CD4-positive, CD25-positive, alpha-beta regulatory T cell (primary cell): ENCODE results near the gene TFCP2L1. TPM values are rescaled to one million over a fixed set of nuclear protein-coding genes. Genes with fewer than 3 reads are reported as not detected.

ENCODE experiments used
- ATAC-seq, 2 donors: fragments of 150-1000 bp; cut with Tn5 transposase; one replicate each; pipeline ENCODE4 v1.10.0; 2021; ENCODE audit warnings: low read depth in 2 of 2, moderate number of reproducible peaks in 2 of 2, moderate library complexity in 1 of 2
- DNase-seq, 3 donors: peaks; one replicate each; pipeline versions ENCODE4 v3.0.0 to v3.0.0-alpha.2; 2012 to 2022; ENCODE audit warnings: mixed read lengths in 1 of 3
- H3K27ac ChIP-seq: one replicate; pipeline ENCODE4 v1.7.0; 2013; ENCODE audit warnings: mild to moderate bottlenecking, low read length; ENCODE audit not compliant: insufficient read depth, poor library complexity, severe bottlenecking
- H3K27me3 ChIP-seq: one replicate; pipeline ENCODE4 v1.7.0; 2013; ENCODE audit warnings: low read length; ENCODE audit not compliant: control insufficient read depth, insufficient read depth
- H3K36me3 ChIP-seq: one replicate; pipeline ENCODE4 v1.7.0; 2013; ENCODE audit warnings: mild to moderate bottlenecking, low read length, moderate library complexity; ENCODE audit not compliant: control insufficient read depth, insufficient read depth
- H3K4me1 ChIP-seq: 2 replicates; pipeline ENCODE4 v1.7.0; 2013; ENCODE audit warnings: mild to moderate bottlenecking, low read length; ENCODE audit not compliant: insufficient read depth, control insufficient read depth, poor library complexity, severe bottlenecking
- H3K4me3 ChIP-seq: one replicate; pipeline ENCODE4 v1.7.0; 2013; ENCODE audit warnings: low read depth, mild to moderate bottlenecking, low read length, moderate library complexity
- H3K9me3 ChIP-seq, 2 experiments: 1 replicate in 1 of 2; 2 replicates in 1 of 2; pipeline ENCODE4 v1.7.0; 2013; ENCODE audit warnings: low read length in 2 of 2, mild to moderate bottlenecking in 1 of 2, moderate library complexity in 1 of 2; ENCODE audit not compliant: control insufficient read depth in 2 of 2
- H3K27ac Mint-ChIP-seq, 3 donors: one replicate each; pipeline ENCODE4 v1.8.0; 2020 to 2022; ENCODE audit warnings: mild to moderate bottlenecking in 3 of 3, mixed read lengths in 3 of 3, moderate library complexity in 2 of 3
- H3K27me3 Mint-ChIP-seq: one replicate; pipeline ENCODE4 v1.8.0; 2022; ENCODE audit warnings: mild to moderate bottlenecking, mixed read lengths
- H3K36me3 Mint-ChIP-seq: one replicate; pipeline ENCODE4 v1.8.0; 2020; ENCODE audit warnings: mixed read lengths
- H3K4me1 Mint-ChIP-seq, 4 donors: one replicate each; pipeline ENCODE4 v1.8.0; 2020 to 2022; ENCODE audit warnings: mixed read lengths in 4 of 4, mild to moderate bottlenecking in 1 of 4
- H3K4me3 Mint-ChIP-seq, 4 donors: one replicate each; pipeline ENCODE4 v1.8.0; 2020 to 2022; ENCODE audit warnings: mild to moderate bottlenecking in 4 of 4, mixed read lengths in 4 of 4, moderate library complexity in 3 of 4
- H3K9me3 Mint-ChIP-seq, 7 donors: one replicate each; pipeline ENCODE4 v1.8.0; 2020 to 2022; ENCODE audit warnings: mixed read lengths in 7 of 7, mild to moderate bottlenecking in 3 of 7, moderate library complexity in 2 of 7
- polyA plus RNA-seq, 4 donors: library from polyadenylated mRNA; unstranded; fragments of 300-500 nt; fragmentation: Illumina TruSeq; gene quantifications; one replicate each; pipeline ENCODE4 v1.2.3, GENCODE V29; 2021
- total RNA-seq: library from RNA; stranded (reverse); gene quantifications from one replicate; pipeline ENCODE4 v1.2.3, GENCODE V29; 2022

TFCP2L1 gene
- total and polyA plus RNA-seq, 5 donors from 2014 or later = 0.05 TPM; not detected in 4

DNA sequence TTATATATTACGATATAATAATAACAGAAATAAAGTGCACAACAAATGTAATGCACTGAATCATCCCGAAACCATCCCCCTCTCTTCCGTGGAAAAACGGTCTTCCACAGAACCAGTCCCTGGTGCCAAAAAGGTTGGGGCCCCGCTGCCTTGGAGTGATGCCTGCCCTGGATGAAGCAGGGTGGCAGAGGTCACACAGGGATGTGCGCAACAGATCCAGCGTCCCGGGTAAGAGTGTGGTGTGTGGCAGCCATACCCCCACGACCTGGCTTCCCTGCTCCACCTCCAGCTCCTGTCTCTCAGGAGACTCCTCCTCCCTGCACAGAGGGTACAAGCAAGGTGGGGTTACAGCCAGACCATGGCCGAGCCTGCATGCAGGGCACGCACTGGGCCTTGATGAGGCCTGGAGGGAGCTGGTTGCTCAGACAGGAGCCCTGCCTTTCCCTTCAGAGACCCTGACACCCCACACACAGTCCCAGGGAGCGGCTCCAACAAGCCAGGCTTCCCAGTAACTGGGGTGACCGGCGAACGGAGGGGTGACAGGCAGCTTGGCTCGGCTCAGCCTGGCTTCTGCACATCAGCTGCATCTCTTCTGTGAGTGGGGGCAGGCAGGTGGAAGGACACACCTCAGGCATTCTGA lies 41.1 kb downstream of the TFCP2L1 start:
- H3K4me1 Mint-ChIP-seq = no peaks in the 10 kb centered on the region
- Histone ChIP-seq H3K27me3 (no peaks in the 10 kb centered on the region), H3K4me3 (no peak overlapping the region), H3K9me3 (no peaks in the 10 kb centered on the region), H3K27ac (no peak overlapping the region), H3K4me1 (no peaks in the 10 kb centered on the region), H3K36me3 (no peaks in the 10 kb centered on the region)
- peaks cover 0 to 1% (median 0%) of the 10 kb centered on the region in 7 donors for H3K9me3 Mint-ChIP-seq
- H3K4me3 Mint-ChIP-seq = no peak overlapping the region
- peaks cover 5% of the 10 kb centered on the region for H3K27me3 Mint-ChIP-seq
- H3K27ac Mint-ChIP-seq = no peak overlapping the region
- ATAC-seq = no peak
- no peaks in the 10 kb centered on the region for H3K36me3 Mint-ChIP-seq
- DNase-seq = no peak

DNA sequence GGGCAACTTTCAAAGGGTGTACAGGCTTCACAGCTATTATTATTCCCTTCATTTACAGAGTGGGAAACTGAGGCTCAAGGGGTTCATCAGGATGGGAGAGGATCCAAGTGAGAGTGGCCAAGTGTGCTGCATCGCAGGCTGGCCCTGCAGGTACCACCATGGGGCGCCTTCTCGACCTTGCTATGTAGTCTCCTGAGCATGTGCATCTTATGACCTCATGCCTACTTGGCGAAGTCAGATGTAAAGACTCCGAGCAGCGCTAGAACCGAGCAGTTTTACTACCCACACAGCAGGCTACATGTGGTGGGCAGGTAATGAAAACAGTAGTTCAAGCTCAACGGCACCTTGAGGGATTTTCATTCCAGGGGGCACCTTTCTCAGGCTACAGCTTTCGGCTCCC lies 42.0 kb downstream of the TFCP2L1 start:
- DNase-seq (no peak), ATAC-seq (no peak)
- H3K4me1 Mint-ChIP-seq = no peaks in the 10 kb centered on the region
- H3K4me1 ChIP-seq = no peaks in the 10 kb centered on the region
- no peaks in the 10 kb centered on the region for H3K9me3 ChIP-seq
- H3K36me3 Mint-ChIP-seq = no peaks in the 10 kb centered on the region
- H3K36me3 ChIP-seq = no peaks in the 10 kb centered on the region
- H3K27me3 ChIP-seq = no peaks in the 10 kb centered on the region
- H3K27ac ChIP-seq = no peak overlapping the region
- no peak overlapping the region for H3K4me3 ChIP-seq
- peaks cover 0 to 1% (median 0%) of the 10 kb centered on the region in 7 donors for H3K9me3 Mint-ChIP-seq
- no peak overlapping the region for H3K27ac Mint-ChIP-seq
- H3K27me3 Mint-ChIP-seq = peaks cover 5% of the 10 kb centered on the region
- H3K4me3 Mint-ChIP-seq = no peak overlapping the region

DNA sequence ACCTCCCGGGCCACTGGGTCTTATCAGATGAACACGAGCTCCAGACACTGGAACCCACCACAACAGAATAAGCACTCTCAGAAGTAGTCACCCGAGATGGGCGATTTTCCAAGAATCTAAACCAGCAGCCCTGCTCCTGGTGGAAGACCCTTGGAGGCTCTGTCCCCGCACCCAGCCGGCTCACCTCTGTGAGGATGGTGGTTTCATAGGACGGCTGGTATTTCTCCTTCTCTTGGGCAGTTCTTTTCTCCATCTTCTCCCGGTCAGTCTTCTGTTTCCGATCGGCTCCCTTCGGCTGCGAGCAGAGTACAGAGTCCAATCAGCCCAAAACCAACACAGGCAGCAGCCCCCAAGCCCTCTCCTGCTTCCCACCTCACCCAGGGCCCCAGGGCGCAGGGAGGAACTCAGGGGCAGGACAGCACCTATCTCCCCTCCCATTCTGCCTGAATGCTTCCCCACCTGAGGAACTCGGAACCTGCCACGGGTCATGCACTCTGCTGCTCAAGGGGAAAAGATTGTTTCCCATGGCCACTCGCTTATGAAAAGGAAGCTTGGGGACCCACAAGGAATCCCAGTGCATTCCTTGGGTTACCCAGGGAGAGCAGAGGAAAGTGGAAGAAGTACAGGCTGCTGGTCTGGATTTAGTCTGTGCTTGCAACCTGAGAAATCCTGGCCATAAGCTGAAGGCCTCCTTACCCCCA lies 42.7 kb downstream of the TFCP2L1 start:
- ATAC-seq (no peak), DNase-seq (no peak)
- Histone ChIP-seq H3K27ac (no peak overlapping the region), H3K27me3 (no peaks in the 10 kb centered on the region), H3K4me1 (no peaks in the 10 kb centered on the region), H3K4me3 (no peak overlapping the region), H3K9me3 (no peaks in the 10 kb centered on the region), H3K36me3 (no peaks in the 10 kb centered on the region)
- Mint-ChIP-seq H3K9me3 (peaks cover 0 to 1% (median 0%) of the 10 kb centered on the region in 7 donors), H3K4me3 (peak overlapping the region in 1 of 4 donors; percentile 48), H3K4me1 (no peaks in the 10 kb centered on the region), H3K27me3 (peaks cover 4% of the 10 kb centered on the region), H3K27ac (no peak overlapping the region), H3K36me3 (no peaks in the 10 kb centered on the region)

DNA sequence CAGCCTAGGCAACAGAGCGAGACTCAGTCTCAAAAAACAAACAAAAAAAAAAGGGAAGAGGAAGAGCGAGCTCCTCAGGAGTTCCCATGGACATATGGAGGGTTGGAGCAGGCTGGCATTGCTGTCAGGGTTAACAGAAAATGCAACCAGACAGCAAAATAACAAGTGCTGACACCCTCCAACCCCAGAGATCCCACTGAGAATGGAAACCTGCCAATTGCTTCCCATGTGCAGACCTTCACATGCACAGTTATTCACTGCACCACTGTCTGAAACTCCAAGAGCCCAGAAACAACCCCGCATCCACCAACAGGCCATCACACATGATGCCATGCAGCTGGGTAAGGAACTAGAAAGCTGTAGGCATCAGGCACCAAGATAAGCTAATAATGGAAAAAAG lies 43.5 kb downstream of the TFCP2L1 start:
- no peaks in the 10 kb centered on the region for H3K27me3 Mint-ChIP-seq
- no peak overlapping the region for H3K27ac Mint-ChIP-seq
- H3K27me3 ChIP-seq = no peaks in the 10 kb centered on the region
- DNase-seq (no peak), ATAC-seq (no peak)
- no peaks in the 10 kb centered on the region for H3K4me1 ChIP-seq
- H3K4me1 Mint-ChIP-seq = no peaks in the 10 kb centered on the region
- no peak overlapping the region for H3K27ac ChIP-seq
- no peaks in the 10 kb centered on the region for H3K9me3 Mint-ChIP-seq
- no peaks in the 10 kb centered on the region for H3K9me3 ChIP-seq
- H3K36me3 Mint-ChIP-seq = no peaks in the 10 kb centered on the region
- no peak overlapping the region for H3K4me3 ChIP-seq
- H3K4me3 Mint-ChIP-seq = no peak overlapping the region
- H3K36me3 ChIP-seq = no peaks in the 10 kb centered on the region

DNA sequence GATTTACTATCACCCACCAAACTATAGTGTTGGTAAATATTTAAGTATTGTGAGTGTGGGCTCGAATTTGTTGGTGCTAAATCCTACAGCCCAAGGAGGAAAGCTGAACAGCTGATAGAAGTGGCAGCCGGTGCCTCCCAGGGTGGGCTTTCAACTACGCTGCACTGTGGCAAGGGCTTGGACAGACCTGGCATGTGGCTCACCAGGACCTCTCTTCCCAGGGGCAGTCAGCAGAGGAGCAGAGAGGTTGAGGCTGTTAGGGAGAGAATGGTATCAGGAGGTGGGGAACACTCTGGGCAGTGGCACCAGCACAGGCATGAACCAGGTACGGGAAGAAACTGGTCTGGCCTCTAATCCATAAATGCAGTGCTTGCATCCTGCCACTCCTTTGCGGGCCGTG lies 44.6 kb downstream of the TFCP2L1 start:
- Mint-ChIP-seq H3K27ac (no peak overlapping the region), H3K4me1 (no peaks in the 10 kb centered on the region), H3K27me3 (no peaks in the 10 kb centered on the region), H3K36me3 (no peaks in the 10 kb centered on the region), H3K4me3 (no peak overlapping the region), H3K9me3 (no peaks in the 10 kb centered on the region)
- no peaks in the 10 kb centered on the region for H3K36me3 ChIP-seq
- H3K4me1 ChIP-seq = no peaks in the 10 kb centered on the region
- DNase-seq (no peak), ATAC-seq (no peak)
- H3K27ac ChIP-seq = no peak overlapping the region
- no peaks in the 10 kb centered on the region for H3K27me3 ChIP-seq
- H3K9me3 ChIP-seq = no peaks in the 10 kb centered on the region
- H3K4me3 ChIP-seq = no peak overlapping the region

DNA sequence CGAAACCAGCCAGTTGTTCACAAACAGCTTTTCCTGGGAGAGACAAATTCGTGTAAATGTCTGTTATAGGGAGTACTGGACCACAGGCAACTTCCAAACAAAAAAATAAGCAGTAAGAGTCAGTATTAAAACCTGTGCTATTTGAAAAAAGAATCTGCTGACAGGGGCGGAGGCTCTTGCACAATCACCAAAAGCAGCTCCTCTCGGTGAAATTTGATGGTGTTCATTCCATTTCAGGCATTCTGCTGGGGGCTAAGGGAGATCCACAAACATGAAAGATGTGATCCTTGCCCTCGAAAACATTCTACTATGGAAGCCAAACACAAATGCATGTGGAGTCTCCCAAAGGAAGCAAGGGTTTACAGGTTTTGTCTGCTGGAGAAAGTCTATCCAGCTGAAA lies 45.0 kb downstream of the TFCP2L1 start:
- no peaks in the 10 kb centered on the region for H3K9me3 Mint-ChIP-seq
- DNase-seq (no peak), ATAC-seq (no peak)
- Histone ChIP-seq H3K4me3 (no peak overlapping the region), H3K9me3 (no peaks in the 10 kb centered on the region), H3K4me1 (no peaks in the 10 kb centered on the region), H3K27me3 (no peaks in the 10 kb centered on the region), H3K27ac (no peak overlapping the region), H3K36me3 (no peaks in the 10 kb centered on the region)
- no peaks in the 10 kb centered on the region for H3K27me3 Mint-ChIP-seq
- no peak overlapping the region for H3K27ac Mint-ChIP-seq
- H3K4me3 Mint-ChIP-seq = no peak overlapping the region
- no peaks in the 10 kb centered on the region for H3K4me1 Mint-ChIP-seq
- H3K36me3 Mint-ChIP-seq = no peaks in the 10 kb centered on the region

DNA sequence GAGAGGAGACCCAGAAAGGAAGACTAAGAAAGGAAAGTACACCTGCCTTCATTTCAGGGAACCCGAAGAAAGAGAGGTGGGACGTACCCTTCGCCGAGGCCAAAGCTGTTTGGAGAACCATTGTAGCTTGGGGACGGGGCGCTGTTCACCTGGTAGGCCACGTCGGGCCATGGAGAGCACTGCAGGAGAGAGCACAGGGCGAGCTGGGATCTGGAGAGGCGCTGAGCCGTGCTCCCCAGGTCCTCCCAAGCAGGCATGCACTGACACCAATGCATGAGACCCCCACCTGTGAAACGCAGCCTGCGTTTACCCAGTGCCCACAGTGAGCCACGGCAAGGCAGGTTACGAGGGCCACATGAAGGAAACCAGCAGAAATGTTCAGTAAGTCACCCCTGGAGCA lies 45.5 kb downstream of the TFCP2L1 start:
- no peak overlapping the region for H3K4me3 Mint-ChIP-seq
- no peaks in the 10 kb centered on the region for H3K36me3 ChIP-seq
- H3K36me3 Mint-ChIP-seq = no peaks in the 10 kb centered on the region
- no peak overlapping the region for H3K27ac ChIP-seq
- DNase-seq (no peak), ATAC-seq (no peak)
- no peaks in the 10 kb centered on the region for H3K4me1 Mint-ChIP-seq
- H3K4me3 ChIP-seq = no peak overlapping the region
- H3K9me3 ChIP-seq = no peaks in the 10 kb centered on the region
- H3K27me3 Mint-ChIP-seq = no peaks in the 10 kb centered on the region
- no peak overlapping the region for H3K27ac Mint-ChIP-seq
- H3K27me3 ChIP-seq = no peaks in the 10 kb centered on the region
- no peaks in the 10 kb centered on the region for H3K9me3 Mint-ChIP-seq
- no peaks in the 10 kb centered on the region for H3K4me1 ChIP-seq

DNA sequence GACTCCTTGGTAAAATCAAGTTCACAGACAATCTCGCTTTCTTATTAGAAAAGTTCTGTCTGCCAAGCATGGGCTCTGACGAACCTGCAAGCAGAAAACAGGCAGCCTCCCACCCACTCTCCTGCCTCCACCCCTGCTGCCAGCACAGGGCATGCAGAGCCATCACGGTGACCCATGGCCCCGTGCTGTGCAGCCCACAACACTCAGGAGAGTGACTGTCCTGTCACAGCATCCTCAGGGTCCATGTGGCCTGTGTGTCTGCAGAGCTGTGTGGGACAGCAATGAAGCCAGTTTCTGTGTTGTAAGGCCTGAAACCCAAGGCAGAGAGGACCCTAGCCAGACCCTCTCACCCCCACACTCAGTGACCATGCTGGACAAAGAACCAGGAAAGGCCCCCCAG lies 46.2 kb downstream of the TFCP2L1 start:
- no peaks in the 10 kb centered on the region for H3K9me3 Mint-ChIP-seq
- DNase-seq (no peak), ATAC-seq (no peak)
- no peak overlapping the region for H3K4me3 ChIP-seq
- no peaks in the 10 kb centered on the region for H3K27me3 ChIP-seq
- H3K36me3 ChIP-seq = no peaks in the 10 kb centered on the region
- H3K27ac Mint-ChIP-seq = no peak overlapping the region
- no peak overlapping the region for H3K4me3 Mint-ChIP-seq
- no peak overlapping the region for H3K27ac ChIP-seq
- H3K9me3 ChIP-seq = no peaks in the 10 kb centered on the region
- no peaks in the 10 kb centered on the region for H3K4me1 ChIP-seq
- H3K4me1 Mint-ChIP-seq = no peaks in the 10 kb centered on the region
- H3K36me3 Mint-ChIP-seq = no peaks in the 10 kb centered on the region
- no peaks in the 10 kb centered on the region for H3K27me3 Mint-ChIP-seq
